ENCODE data around the gene SORBS1.

SORBS1 gene

DNA sequence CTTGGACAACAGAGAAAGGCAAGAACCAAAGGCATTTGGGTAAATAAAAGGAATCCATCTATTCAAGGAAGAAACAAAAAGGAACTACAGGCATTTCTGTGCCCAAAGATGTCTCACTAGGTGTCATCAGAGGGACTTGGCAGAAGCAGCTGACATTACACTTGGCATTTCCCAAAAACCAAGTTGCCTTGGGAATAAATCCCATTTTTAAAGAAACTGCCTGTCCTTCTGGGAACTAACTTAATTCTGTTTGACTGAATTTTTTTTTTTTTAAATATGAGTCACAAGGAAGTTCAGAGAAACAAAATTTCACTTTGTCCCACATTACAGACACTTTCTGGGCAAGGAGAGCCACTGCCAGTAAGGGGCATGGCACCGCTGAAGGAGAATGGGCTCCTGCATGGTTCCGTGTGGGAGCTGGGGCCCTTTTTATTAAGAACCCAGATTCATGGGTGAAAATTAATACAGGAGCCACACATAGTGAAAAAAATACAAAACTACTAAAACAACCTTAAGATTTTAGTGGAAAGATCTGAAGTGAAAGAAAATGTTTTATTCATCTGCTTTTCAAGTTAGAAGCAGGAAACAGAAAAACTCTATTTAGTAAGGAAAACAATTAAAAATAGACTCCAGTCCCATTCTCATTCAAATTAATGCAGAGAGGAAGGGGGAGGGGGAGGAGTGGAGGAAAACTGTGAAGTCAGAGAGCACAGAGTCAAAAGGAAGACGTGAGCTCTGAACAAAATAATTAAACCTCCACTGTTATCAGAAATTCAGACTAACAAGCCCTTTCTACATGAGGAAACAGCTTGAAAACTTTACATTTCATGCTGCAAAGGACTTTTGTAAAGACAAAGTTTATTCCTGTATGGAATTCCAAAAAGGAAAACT is 151.9 kb downstream of the SORBS1 start:
- DNase-seq (ENCODE audit: low read depth): no peak

DNA sequence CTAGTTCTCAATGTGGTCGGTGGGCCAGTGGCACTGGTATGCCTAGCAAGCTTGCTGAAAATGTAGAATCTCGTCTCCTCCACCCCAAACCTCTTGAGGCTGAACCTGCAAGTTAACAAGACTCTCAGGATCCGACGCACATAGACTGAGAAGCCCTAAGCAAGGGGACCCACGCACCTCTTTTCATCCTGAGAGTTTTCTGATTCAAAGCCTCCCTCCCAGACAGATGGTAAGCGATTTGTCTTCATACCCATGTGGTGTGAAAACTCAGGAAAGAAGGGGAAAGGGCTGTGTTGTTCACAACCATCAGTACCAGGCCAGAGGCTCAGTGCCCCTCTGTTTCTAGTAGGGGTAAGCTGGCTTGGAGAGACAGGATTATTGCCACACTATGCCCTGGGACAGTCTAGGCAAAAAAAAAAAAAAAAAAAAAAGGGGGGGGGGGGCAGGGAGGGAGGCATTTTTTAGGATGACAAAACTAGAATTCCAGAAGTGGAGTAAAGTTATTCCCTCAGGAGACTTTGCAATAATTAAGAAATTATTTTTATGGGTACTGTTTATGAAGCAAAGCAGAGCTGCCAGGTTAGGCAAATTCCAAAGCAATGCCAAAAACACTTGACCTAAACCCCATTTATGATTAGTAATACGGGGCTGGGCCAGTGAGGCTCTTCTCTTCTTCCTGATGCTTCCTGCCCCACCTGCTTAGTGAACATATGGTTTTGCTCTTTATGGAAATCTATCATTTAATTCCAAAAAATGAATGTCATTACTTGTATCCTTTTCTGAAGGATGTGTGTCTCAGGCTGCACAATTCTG is 152.8 kb downstream of the SORBS1 start:
- no peak for DNase-seq (ENCODE audit: low read depth)

DNA sequence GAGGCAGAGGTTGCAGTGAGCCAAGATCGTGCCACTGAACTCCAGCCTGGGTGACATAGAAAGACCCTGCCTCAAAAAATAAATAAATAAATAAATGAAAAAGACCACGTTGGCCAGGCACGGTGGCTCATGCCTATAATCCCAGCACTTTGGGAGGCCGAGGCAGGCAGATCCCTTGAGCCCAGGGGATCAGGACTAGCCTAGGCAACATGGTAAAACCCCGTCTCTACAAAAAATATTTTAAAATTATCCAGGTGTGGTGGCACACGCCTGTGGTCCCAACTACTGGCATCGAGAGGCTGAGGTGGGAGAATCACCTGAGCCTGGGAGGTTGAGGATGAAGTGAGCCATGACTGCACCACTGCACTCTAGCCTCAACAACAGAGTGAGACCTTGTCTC is 153.6 kb downstream of the SORBS1 start:
- DNase-seq (ENCODE audit: low read depth): no peak

DNA sequence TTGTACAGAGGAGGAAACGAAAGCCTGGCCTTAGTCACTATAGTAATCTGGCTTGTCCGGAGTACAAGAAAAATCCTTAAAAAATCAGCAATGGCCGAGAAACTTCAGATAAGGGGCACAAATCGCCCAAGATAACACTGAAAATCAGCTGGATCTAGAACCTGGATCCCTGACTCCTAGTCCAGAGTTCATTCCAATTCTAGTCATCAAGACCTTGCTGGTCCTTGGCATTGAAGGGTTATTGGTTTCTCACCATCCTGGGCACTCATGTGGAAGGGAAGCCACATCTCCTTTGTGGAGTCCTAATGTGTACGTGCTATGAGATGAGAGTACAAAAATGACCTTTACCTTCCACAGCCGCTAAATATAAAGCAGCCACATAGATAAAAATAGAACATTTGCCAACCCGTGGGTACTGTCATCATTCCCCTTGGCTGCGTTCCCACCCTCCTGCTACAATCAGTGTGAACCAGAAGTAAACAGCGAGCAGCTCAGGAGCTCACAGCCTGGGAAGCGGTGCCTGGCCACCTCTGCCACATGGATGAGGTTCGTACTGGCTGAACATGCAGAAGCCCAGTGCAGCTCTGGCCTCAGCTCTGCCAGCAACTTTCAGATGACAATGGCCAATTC is 154.4 kb downstream of the SORBS1 start:
- no peak for DNase-seq (ENCODE audit: low read depth)

DNA sequence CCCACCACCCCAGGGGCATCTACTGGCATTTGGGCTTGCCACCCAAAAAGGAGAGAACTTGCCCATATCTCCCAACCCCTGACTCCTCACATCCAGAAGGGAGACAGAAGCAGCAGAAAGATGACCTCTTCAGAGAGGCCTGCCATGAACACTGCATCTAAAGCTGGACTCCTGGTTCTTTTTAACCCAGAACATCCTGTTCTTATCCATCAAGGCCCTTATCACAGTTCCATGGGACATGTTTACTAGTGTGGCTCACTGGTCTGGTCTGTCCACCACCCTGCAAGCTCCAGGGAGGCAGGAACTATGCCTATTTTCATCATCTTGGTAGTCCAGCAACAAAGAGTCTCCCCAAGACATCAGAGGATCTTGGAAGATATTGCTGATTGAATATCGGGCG is 155.5 kb downstream of the SORBS1 start:
- DNase-seq (ENCODE audit: low read depth): no peak

GRCh38 chr10:95404864-95405263 is 156.3 kb downstream of the SORBS1 start:
- no peak for DNase-seq (ENCODE audit: low read depth)

GRCh38 chr10:95404462-95404858 is 156.7 kb downstream of the SORBS1 start:
- DNase-seq (ENCODE audit: low read depth): no peak

GRCh38 chr10:95403700-95404461 is 157.3 kb downstream of the SORBS1 start:
- no peak for DNase-seq (ENCODE audit: low read depth)

GRCh38 chr10:95401704-95402469 is 159.3 kb downstream of the SORBS1 start:
- DNase-seq (ENCODE audit: low read depth): no peak

DNA sequence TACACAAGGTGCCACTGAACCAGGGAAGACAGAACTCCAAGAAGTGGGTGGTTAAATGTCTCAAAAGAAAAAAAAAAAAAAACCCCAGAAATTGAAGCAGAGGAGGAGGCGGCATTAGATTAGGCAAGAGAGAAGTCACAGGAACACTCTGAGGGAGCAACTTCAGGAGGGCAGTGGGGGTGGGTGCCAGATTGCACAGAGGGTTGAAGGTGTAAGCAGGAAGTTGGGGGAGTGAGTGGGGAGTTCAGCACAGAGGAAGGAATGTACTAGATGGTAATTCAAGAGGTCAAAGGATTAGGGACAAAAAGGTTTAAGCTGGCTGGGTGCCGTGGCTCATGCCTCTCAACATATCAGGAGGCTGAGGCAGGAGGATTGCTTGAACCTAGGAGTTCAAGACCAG is 160.4 kb downstream of the SORBS1 start:
- no peak for DNase-seq (ENCODE audit: low read depth)

DNA sequence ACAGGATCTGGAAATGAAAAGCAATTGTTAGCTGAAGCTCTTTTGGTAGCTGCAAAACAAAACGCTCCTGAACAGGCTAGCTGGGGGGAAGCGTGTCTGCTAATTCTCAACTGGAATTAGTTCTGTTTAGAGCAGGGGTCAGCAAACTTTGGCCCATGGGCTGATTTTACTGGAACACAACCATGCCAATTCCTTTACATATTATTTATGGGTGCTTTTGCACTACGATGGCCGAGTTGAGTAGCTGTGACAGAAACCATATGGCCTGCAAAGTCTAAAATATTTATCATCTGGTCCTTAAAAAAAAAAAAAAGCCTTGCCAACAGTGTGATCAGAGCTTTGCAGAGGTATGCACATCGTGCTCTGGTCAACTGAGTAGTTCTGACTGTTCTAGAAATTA is 162.0 kb downstream of the SORBS1 start:
- DNase-seq (ENCODE audit: low read depth): no peak

GRCh38 chr10:95397747-95398146 is 163.4 kb downstream of the SORBS1 start:
- no peak for DNase-seq (ENCODE audit: low read depth)

DNA sequence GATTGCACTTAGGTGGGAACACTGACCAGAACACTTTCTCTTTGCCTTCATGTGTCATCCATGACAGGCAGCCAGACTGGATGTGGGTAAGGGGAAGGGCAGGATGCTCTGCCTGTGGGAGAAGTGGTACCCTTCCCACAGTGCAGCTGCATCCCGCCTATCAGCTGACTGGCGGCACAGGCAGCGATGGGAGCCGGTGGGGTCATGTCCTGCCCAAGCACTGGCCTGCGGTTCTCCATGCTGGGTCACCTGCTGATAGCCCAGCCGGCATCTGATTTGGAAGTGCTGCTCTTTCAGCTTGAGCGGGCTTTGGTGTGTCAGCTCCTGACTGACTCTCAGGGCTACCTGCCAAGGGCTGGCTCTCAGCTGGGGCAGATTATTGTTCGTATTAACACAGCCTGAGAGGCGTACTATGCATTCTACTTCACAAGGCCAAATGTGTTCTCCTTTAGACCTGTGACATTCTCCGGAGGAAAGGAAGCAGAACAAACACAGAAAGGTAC is 165.2 kb downstream of the SORBS1 start:
- no peak for DNase-seq (ENCODE audit: low read depth)

DNA sequence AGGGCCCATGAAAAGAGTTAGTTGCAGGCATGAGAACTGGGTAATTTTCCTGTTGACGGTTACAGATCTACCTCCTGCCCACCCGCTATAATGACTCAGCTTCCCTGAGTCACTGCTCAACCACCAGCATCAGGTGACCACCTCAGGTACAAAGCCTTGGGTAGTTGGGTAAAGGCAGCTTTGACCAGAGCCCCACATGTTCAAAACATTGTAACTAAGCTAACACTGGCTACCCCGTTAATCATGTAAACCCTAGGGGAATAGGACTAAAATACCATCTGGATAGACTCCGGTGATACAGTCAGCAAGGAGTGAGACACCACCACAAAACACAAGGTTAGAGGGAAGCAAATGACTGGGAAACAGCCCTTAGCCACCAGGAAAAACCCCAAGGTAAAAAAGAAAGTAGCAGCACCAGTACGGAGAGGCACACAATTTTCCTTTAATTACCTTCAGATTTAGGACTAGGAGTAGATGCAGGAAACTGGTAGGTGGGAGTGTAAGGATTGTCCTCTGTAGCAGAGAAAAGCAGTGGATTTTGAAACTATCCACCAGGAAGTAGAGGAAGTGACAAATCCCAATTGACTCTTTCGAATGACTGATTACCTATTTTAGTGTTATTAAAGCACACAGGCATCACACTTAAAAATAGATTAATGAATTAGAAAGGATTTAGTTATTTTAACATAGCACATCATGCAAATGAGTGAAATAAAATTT is 166.8 kb downstream of the SORBS1 start:
- DNase-seq (ENCODE audit: low read depth): no peak

DNA sequence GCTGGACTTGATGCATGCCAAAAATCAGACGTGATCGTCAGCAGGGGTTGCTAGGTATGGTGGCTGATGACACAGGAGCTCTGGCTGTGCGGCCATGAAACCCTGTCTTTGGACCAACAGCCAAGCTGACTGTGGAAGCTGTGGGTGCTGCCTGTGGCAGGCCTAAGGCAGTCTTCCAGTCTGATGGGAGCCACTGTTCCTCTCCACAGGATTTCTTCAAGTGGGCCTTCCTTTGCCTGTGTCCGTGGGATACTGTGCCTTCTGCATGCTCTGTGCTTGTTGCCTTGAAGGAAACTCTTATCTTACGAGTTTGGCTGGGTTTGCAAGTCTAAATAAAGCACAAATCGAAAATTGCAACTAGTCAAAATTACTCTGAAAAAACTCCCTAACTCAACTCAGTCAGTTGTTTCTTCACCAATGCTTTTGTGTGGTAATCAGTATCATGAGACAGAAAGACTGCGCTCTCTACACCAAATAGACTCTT is 168.4 kb downstream of the SORBS1 start:
- DNase-seq (ENCODE audit: low read depth): no peak

GRCh38 chr10:95392217-95392584 is 169.0 kb downstream of the SORBS1 start:
- DNase-seq (ENCODE audit: low read depth): no peak

GRCh38 chr10:95391581-95392216 is 169.5 kb downstream of the SORBS1 start:
- no peak for DNase-seq (ENCODE audit: low read depth)

GRCh38 chr10:95391164-95391563 is 170.0 kb downstream of the SORBS1 start:
- DNase-seq (ENCODE audit: low read depth): no peak

GRCh38 chr10:95389982-95390381 is 171.2 kb downstream of the SORBS1 start:
- DNase-seq (ENCODE audit: low read depth): no peak

GRCh38 chr10:95389176-95389575 is 172.0 kb downstream of the SORBS1 start:
- no peak for DNase-seq (ENCODE audit: low read depth)
